ENCODE data around the gene TNIK. TPM values are rescaled to one million over a fixed set of nuclear protein-coding genes. Genes with fewer than 3 reads are reported as not detected.

Gene TNIK
- total and polyA plus RNA-seq, 2 experiments from 2014 or later: 14.6 to 34.3 TPM

DNA sequence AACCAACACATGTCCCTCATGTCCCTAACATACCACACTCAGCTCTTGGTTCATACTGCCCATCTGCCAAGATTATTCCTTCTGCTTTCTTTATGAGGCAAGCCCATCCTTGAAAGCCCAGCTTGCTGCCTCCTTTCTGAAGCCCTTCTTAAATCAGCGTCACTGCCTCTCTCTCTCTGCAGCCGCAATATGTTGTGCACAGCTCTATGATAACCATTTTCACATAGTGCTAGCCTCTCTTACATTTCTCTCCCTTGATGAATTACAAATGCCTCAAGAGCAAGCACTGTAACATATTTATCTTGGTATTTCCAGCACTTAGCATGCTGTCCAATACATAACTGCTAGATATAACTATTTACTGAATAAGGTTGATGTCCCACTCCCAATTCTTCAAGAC lies 86.5 kb downstream of the TNIK start:
- no peak for ATAC-seq
- no peak for TF ChIP-seq POLR2AphosphoS5 (IDR thresholded peaks at IDR 0.05; ENCODE audit: low read depth)
- no peak for TF ChIP-seq ZNF114 (CRISPR knock-in tag; IDR thresholded peaks at IDR 0.05)
- TF ChIP-seq ETS1 (IDR thresholded peaks at IDR 0.05): no peak
- TF ChIP-seq JUNB (IDR thresholded peaks at IDR 0.05; ENCODE audit: unreplicated experiment): no peak
- TF ChIP-seq ZNF462 (CRISPR knock-in tag; IDR thresholded peaks at IDR 0.05): no peak
- TF ChIP-seq EZH2 (IDR thresholded peaks at IDR 0.05; ENCODE audit: low read depth, unreplicated experiment): no peak
- TF ChIP-seq CTCF (conservative IDR thresholded peaks at IDR 0.05; ENCODE audit: low read depth in 2 of 2): no peak
- TF ChIP-seq CREB1 (CRISPR knock-in tag; IDR thresholded peaks at IDR 0.05; ENCODE audit: low read depth): no peak
- DNase-seq (ENCODE audit: low spot score): no peak
- H3K27me3 Mint-ChIP-seq (ENCODE audit: insufficient read depth, low read depth, poor library complexity): peaks cover 2% of the 10 kb centered on the region
- Histone ChIP-seq H2AFZ (no peak overlapping the region), H3K27me3 (ENCODE audit: insufficient read depth) (no peaks in the 10 kb centered on the region), H3K27ac (ENCODE audit: low read depth) (no peak overlapping the region), H3F3A (replicated peaks; ENCODE audit: low read depth) (no peaks in the 10 kb centered on the region), H3K4me2 (no peak overlapping the region), H4K20me1 (replicated peaks; ENCODE audit: insufficient read depth) (no peaks in the 10 kb centered on the region; the same call in 1 of the 2 replicates), H3K4me3 (no peak overlapping the region), H3K79me2 (replicated peaks; ENCODE audit: insufficient read depth) (peaks cover 68% of the 10 kb centered on the region), H3K9me2 (ENCODE audit: insufficient read depth) (no peaks in the 10 kb centered on the region), H3K36me3 (ENCODE audit: insufficient read depth) (no peaks in the 10 kb centered on the region), H3K4me1 (ENCODE audit: insufficient read depth) (peaks cover 22% of the 10 kb centered on the region; the same call in 1 of the 2 replicates)
- H3K4me3 Mint-ChIP-seq: no peak overlapping the region
- H3K9me3 Mint-ChIP-seq: no peaks in the 10 kb centered on the region
- no peak overlapping the region for H3K27ac Mint-ChIP-seq
- no peaks in the 10 kb centered on the region for H3K36me3 Mint-ChIP-seq (ENCODE audit: low read depth)
- peaks cover 23% of the 10 kb centered on the region for H3K4me1 Mint-ChIP-seq
